Subcutaneous adipose tissue (tissue), 4 donors: ENCODE results near the gene GDNF. TPM values are rescaled to one million over a fixed set of nuclear protein-coding genes. Genes with fewer than 3 reads are reported as not detected.

Experiments
- CTCF ChIP-seq: fragments of 450-650 bp; IDR thresholded peaks from one replicate; pipeline ENCODE4 v1.5.1; 2016; ENCODE audit warnings: low read depth, mild to moderate bottlenecking, control low read depth, antibody characterized with exemption, moderate library complexity
- total RNA-seq, 4 donors: library from RNA; depleted of rRNA; stranded (reverse); fragments of >200 nt; gene quantifications; one replicate each; pipeline ENCODE4 v1.1.0, GENCODE V29; 2016

Gene GDNF
- total RNA-seq, 4 donors from 2014 or later, result 0.17 TPM; not detected in 3

GRCh38 chr5:37846786-37847310, 7.0 kb upstream of the GDNF start:
- TF ChIP-seq CTCF, result no peak

GRCh38 chr5:37844009-37844408, 4.2 kb upstream of the GDNF start:
- no peak for TF ChIP-seq CTCF

- TF ChIP-seq CTCF, result no peak
These were observed 2.2 kb upstream of the GDNF start for GRCh38 chr5:37842048-37842447.

GRCh38 chr5:37841203-37841602, 1.4 kb upstream of the GDNF start:
- no peak for TF ChIP-seq CTCF

- TF ChIP-seq CTCF, result no peak
These were observed 503 bp upstream of the GDNF start for GRCh38 chr5:37840053-37841034.

- no peak for TF ChIP-seq CTCF
These were observed 904 bp downstream of the GDNF start for GRCh38 chr5:37838933-37839341.

GRCh38 chr5:37838152-37838932, 1.5 kb downstream of the GDNF start:
- TF ChIP-seq CTCF, result no peak
